ENCODE data around the gene ANLN.

GRCh38 chr7:36389371-36390198, at the start of gene ANLN:
- TF ChIP-seq, protein P1, sequence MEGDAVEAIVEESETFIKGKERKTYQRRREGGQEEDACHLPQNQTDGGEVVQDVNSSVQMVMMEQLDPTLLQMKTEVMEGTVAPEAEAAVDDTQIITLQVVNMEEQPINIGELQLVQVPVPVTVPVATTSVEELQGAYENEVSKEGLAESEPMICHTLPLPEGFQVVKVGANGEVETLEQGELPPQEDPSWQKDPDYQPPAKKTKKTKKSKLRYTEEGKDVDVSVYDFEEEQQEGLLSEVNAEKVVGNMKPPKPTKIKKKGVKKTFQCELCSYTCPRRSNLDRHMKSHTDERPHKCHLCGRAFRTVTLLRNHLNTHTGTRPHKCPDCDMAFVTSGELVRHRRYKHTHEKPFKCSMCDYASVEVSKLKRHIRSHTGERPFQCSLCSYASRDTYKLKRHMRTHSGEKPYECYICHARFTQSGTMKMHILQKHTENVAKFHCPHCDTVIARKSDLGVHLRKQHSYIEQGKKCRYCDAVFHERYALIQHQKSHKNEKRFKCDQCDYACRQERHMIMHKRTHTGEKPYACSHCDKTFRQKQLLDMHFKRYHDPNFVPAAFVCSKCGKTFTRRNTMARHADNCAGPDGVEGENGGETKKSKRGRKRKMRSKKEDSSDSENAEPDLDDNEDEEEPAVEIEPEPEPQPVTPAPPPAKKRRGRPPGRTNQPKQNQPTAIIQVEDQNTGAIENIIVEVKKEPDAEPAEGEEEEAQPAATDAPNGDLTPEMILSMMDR (IDR thresholded peaks at IDR 0.05), result no peak
- TF ChIP-seq POLR2A (IDR thresholded peaks at IDR 0.05), result no peak
